Gastroesophageal sphincter (tissue), 4 donors: ENCODE data around the gene MMP20. TPM values are rescaled to one million over a fixed set of nuclear protein-coding genes. Genes with fewer than 3 reads are reported as not detected.

Experiments used
- ATAC-seq: fragments of 150-250 bp; one replicate; pipeline ENCODE4 v1.9.1; 2016; ENCODE audit warnings: mild to moderate bottlenecking, moderate library complexity
- H3K27ac ChIP-seq, 4 donors: fragments of 200-600 bp; sonication (generic) in 3 of 4; 1 replicate in 3 of 4; 2 replicates in 1 of 4; pipeline ENCODE4 v1.5.1; 2016 to 2019
- H3K27me3 ChIP-seq: fragments of 200-600 bp; sonication (generic); one replicate; pipeline ENCODE4 v1.5.1; 2019
- H3K36me3 ChIP-seq, 2 donors: fragments of 200-600 bp; sonication (generic); one replicate each; pipeline ENCODE4 v1.5.1; 2019; ENCODE audit warnings: control low read depth in 1 of 2
- H3K4me1 ChIP-seq, 3 donors: fragments of 200-600 bp; sonication (generic); 1 replicate in 2 of 3; 2 replicates in 1 of 3; pipeline ENCODE4 v1.5.1; 2016 to 2019; ENCODE audit warnings: control low read depth in 2 of 3
- H3K4me3 ChIP-seq, 2 donors: fragments of 200-600 bp; sonication (generic); one replicate each; pipeline ENCODE4 v1.5.1; 2019; ENCODE audit warnings: mild to moderate bottlenecking in 1 of 2, moderate library complexity in 1 of 2
- H3K9me3 ChIP-seq, 3 donors: fragments of 200-600 bp; sonication (generic); one replicate each; pipeline ENCODE4 v1.5.1; 2017 to 2019; ENCODE audit warnings: control low read depth in 2 of 3
- CTCF ChIP-seq, 4 experiments: fragments of 200-600 bp in 2 of 4; fragments of 450-650 bp in 2 of 4; sonication (generic) in 1 of 4; IDR thresholded peaks; one replicate each; pipeline ENCODE4 v1.5.1; 2017 to 2019; ENCODE audit warnings: antibody characterized with exemption in 4 of 4, mild to moderate bottlenecking in 2 of 4, moderate library complexity in 2 of 4
- EP300 ChIP-seq: sonication (generic); formaldehyde crosslinking; IDR thresholded peaks from one replicate; pipeline ENCODE4 v1.6.1; 2017; ENCODE audit warnings: antibody characterized with exemption, mild to moderate bottlenecking
- POLR2A ChIP-seq, 2 donors: fragments of 450-650 bp; IDR thresholded peaks; one replicate each; pipeline ENCODE4 v1.6.1; 2017; ENCODE audit warnings: antibody characterized with exemption in 2 of 2, mild to moderate bottlenecking in 2 of 2, moderate library complexity in 1 of 2
- POLR2AphosphoS5 ChIP-seq: sonication (generic); formaldehyde crosslinking; IDR thresholded peaks from one replicate; pipeline ENCODE4 v1.6.1; 2017; ENCODE audit warnings: antibody characterized with exemption
- WGBS, 2 donors: methylation state at CpG; one replicate each; pipeline ENCODE4 v1.1.5; 2018; ENCODE audit warnings: low coverage in 1 of 2; 5-methylcytosine and 5-hydroxymethylcytosine counted together
- total RNA-seq, 4 donors: library from RNA; depleted of rRNA; stranded (reverse); fragments of >200 nt; gene quantifications; one replicate each; pipeline ENCODE4 v1.1.0, GENCODE V29; 2016

Gene MMP20
- total RNA-seq, 4 donors from 2014 or later, result not detected

- no peak for TF ChIP-seq POLR2A (IDR thresholded peaks at IDR 0.05)
- TF ChIP-seq EP300, result no peak
- no peak for TF ChIP-seq POLR2AphosphoS5
- no peak for TF ChIP-seq CTCF (IDR thresholded peaks at IDR 0.05)
These were observed 41.8 kb downstream of the MMP20 start for GRCh38 chr11:102583141-102583873.

GRCh38 chr11:102582140-102582539 is 43.0 kb downstream of the MMP20 start:
- H3K4me1 ChIP-seq, result no peaks in the 10 kb centered on the region
- no peak for ATAC-seq
- 91% methylated on average over 1 of the region's 1 CpG; no CpG with 5 or more reads in 1 of the 2 donors for WGBS, 2 donors

More at GRCh38 chr11:102583141-102583873, 41.8 kb downstream of the MMP20 start:
- WGBS, 2 donors, result 86 to 100% methylated on average over 1 of the region's 2 CpGs
- no peak for ATAC-seq
- H3K4me1 ChIP-seq, result no peaks in the 10 kb centered on the region
- H3K27me3 ChIP-seq, result no peaks in the 10 kb centered on the region
- no peaks in the 10 kb centered on the region for H3K9me3 ChIP-seq
- no peak overlapping the region for H3K4me3 ChIP-seq
- no peak overlapping the region for H3K27ac ChIP-seq
- H3K36me3 ChIP-seq, result no peaks in the 10 kb centered on the region

GRCh38 chr11:102581066-102581465 is 44.1 kb downstream of the MMP20 start:
- H3K27me3 ChIP-seq, result no peaks in the 10 kb centered on the region
- H3K27ac ChIP-seq, result no peak overlapping the region
- no peak for ATAC-seq
- H3K4me1 ChIP-seq, result no peaks in the 10 kb centered on the region
- 88 to 100% methylated on average over 1 to 4 of the region's 4 CpGs for WGBS, 2 donors
- no peaks in the 10 kb centered on the region for H3K9me3 ChIP-seq
- H3K4me3 ChIP-seq, result no peak overlapping the region
- no peak for TF ChIP-seq CTCF (IDR thresholded peaks at IDR 0.05)
- TF ChIP-seq EP300, result no peak
- TF ChIP-seq POLR2A (IDR thresholded peaks at IDR 0.05), result no peak
- no peak for TF ChIP-seq POLR2AphosphoS5
- no peaks in the 10 kb centered on the region for H3K36me3 ChIP-seq

More at GRCh38 chr11:102582140-102582539, 43.0 kb downstream of the MMP20 start:
- H3K27me3 ChIP-seq, result no peaks in the 10 kb centered on the region
- no peaks in the 10 kb centered on the region for H3K36me3 ChIP-seq
- no peak for TF ChIP-seq POLR2A (IDR thresholded peaks at IDR 0.05)
- no peak for TF ChIP-seq CTCF (IDR thresholded peaks at IDR 0.05)
- TF ChIP-seq EP300, result no peak
- no peak for TF ChIP-seq POLR2AphosphoS5
- H3K4me3 ChIP-seq, result no peak overlapping the region
- H3K27ac ChIP-seq, result no peak overlapping the region
- no peaks in the 10 kb centered on the region for H3K9me3 ChIP-seq

- no peak overlapping the region for H3K4me3 ChIP-seq
- no peaks in the 10 kb centered on the region for H3K36me3 ChIP-seq
- ATAC-seq, result no peak
- H3K9me3 ChIP-seq, result no peaks in the 10 kb centered on the region
- no peaks in the 10 kb centered on the region for H3K27me3 ChIP-seq
- H3K4me1 ChIP-seq, result no peaks in the 10 kb centered on the region
- 56 to 68% methylated on average over 3 of the region's 3 CpGs for WGBS, 2 donors
- H3K27ac ChIP-seq, result no peak overlapping the region
- TF ChIP-seq POLR2A (IDR thresholded peaks at IDR 0.05) (no peak), EP300 (no peak), CTCF (IDR thresholded peaks at IDR 0.05) (no peak), POLR2AphosphoS5 (no peak)
These were observed 44.8 kb downstream of the MMP20 start for GRCh38 chr11:102580185-102580951.
